Neural progenitor cell (in vitro differentiated cells): ENCODE data around the gene GLIS1. TPM values are rescaled to one million over a fixed set of nuclear protein-coding genes. Genes with fewer than 3 reads are reported as not detected.

Experiments used
- DNase-seq: peaks from one replicate; pipeline ENCODE4 v3.0.0-alpha.2; 2016; ENCODE audit warnings: low spot score
- H2AFZ ChIP-seq: fragments of 200-600 bp; sonication (generic); replicated peaks from 2 replicates; pipeline ENCODE4 v1.6.1; 2016; ENCODE audit warnings: antibody characterized with exemption
- H3F3A ChIP-seq: fragments of 200-600 bp; sonication (generic); 2 replicates; pipeline ENCODE4 v1.6.1; 2016; ENCODE audit warnings: antibody characterized with exemption, low read depth
- H3K27ac ChIP-seq: fragments of 200-600 bp; sonication (generic); 2 replicates; pipeline ENCODE4 v1.5.1; 2016; ENCODE audit warnings: mild to moderate bottlenecking
- H3K27me3 ChIP-seq: fragments of 200-600 bp; sonication (generic); 2 replicates; pipeline ENCODE4 v1.6.1; 2016; ENCODE audit warnings: mild to moderate bottlenecking, moderate library complexity
- H3K36me3 ChIP-seq: fragments of 200-600 bp; sonication (generic); 2 replicates; pipeline ENCODE4 v1.5.1; 2016
- H3K4me1 ChIP-seq: fragments of 200-600 bp; sonication (generic); 2 replicates; pipeline ENCODE4 v1.6.1; 2016; ENCODE audit warnings: mixed run types
- H3K4me2 ChIP-seq: fragments of 200-600 bp; sonication (generic); 2 replicates; pipeline ENCODE4 v1.6.1; 2016
- H3K4me3 ChIP-seq: fragments of 200-600 bp; sonication (generic); 2 replicates; pipeline ENCODE4 v1.5.1; 2016
- H3K79me2 ChIP-seq: fragments of 200-600 bp; sonication (generic); 2 replicates; pipeline ENCODE4 v1.6.1; 2016; ENCODE audit warnings: low read depth
- H3K9ac ChIP-seq: fragments of 200-600 bp; sonication (generic); 2 replicates; pipeline ENCODE4 v1.6.1; 2016
- H3K9me3 ChIP-seq: fragments of 200-600 bp; sonication (generic); 2 replicates; pipeline ENCODE4 v1.5.1; 2016; ENCODE audit warnings: low read depth
- H4K20me1 ChIP-seq: fragments of 200-600 bp; sonication (generic); 2 replicates; pipeline ENCODE4 v1.6.1; 2016; ENCODE audit warnings: low read depth
- H3K27ac Mint-ChIP-seq: 3 replicates; pipeline ENCODE4 v1.8.0; 2021; ENCODE audit warnings: mixed read lengths
- H3K27me3 Mint-ChIP-seq: 2 replicates; pipeline ENCODE4 v1.8.0; 2022; ENCODE audit warnings: low read depth, mild to moderate bottlenecking, inconsistent platforms, moderate library complexity, mixed read lengths; ENCODE audit not compliant: insufficient read depth
- H3K36me3 Mint-ChIP-seq: 3 replicates; pipeline ENCODE4 v1.8.0; 2021; ENCODE audit warnings: mixed read lengths
- H3K4me1 Mint-ChIP-seq: 3 replicates; pipeline ENCODE4 v1.8.0; 2021; ENCODE audit warnings: mixed read lengths
- H3K4me3 Mint-ChIP-seq: 3 replicates; pipeline ENCODE4 v1.8.0; 2021; ENCODE audit warnings: mild to moderate bottlenecking, moderate library complexity, mixed read lengths
- H3K9me3 Mint-ChIP-seq: 3 replicates; pipeline ENCODE4 v1.8.0; 2020; ENCODE audit warnings: mixed read lengths
- EZH2 ChIP-seq: fragments of 200-600 bp; sonication (generic); IDR thresholded peaks from 2 replicates; pipeline ENCODE4 v1.6.1; 2017; ENCODE audit warnings: antibody characterized with exemption, mild to moderate bottlenecking, moderate library complexity
- EZH2phosphoT487 ChIP-seq: fragments of 200-600 bp; sonication (generic); IDR thresholded peaks from 2 replicates; pipeline ENCODE4 v1.6.1; 2017; ENCODE audit warnings: antibody characterized with exemption
- total RNA-seq: library from RNA; depleted of rRNA; stranded (reverse); fragments of >200 nt; gene quantifications from 2 replicates; pipeline ENCODE4 v1.2.3, GENCODE V29; 2015; ENCODE audit warnings: low replicate concordance
- TF ChIP-seq, protein P1 (sequence below): fragments of 200-600 bp; sonication (generic); IDR thresholded peaks from 2 replicates; pipeline ENCODE4 v1.5.1; 2017; ENCODE audit warnings: antibody characterized with exemption, mild to moderate bottlenecking

The GLIS1 gene
- total RNA-seq, 1 donor from 2014 or later, result not detected

DNA sequence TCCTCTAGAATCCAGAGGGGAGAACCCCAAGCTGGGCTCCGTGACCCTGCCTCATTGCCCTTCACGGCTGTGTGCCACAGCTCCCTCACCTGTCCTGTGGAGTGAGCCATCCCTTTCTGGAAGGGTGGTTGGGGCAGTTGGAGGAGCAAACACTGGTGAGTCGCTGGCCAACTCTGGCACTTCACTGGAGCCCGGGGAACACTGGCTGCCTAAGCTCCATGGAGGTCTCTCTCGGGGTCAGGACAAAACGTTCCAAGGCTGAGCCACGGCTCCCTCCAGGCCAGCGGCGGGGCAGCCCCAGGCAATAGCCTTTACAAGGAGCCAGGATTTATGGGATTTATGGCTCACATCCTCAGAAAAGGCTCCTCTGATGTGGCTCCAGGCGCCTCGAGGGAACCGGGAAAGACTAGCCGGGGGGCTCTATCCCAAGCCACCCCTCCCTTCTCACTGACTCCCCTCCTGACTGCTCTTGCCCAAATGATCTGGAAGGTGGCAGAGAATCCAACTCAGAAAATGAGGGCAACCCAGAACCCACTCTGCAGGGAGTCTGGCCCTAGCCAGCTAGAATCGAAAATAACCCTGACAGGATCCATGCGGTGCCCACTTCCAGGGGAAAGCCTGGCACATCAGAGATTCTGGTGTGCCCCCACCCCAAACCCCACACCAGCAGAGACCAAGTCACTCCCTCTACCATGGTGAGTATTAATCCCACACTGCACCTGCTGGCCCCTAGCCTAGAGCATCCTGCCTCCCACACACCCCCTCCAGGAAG is 75.2 kb downstream of the GLIS1 start:
- Mint-ChIP-seq H3K36me3 (no peaks in the 10 kb centered on the region), H3K27ac (no peak overlapping the region), H3K27me3 (peaks cover 11% of the 10 kb centered on the region), H3K4me1 (peaks cover 5% of the 10 kb centered on the region), H3K9me3 (no peaks in the 10 kb centered on the region), H3K4me3 (no peak overlapping the region)
- Histone ChIP-seq H2AFZ (no peak overlapping the region), H3K36me3 (no peaks in the 10 kb centered on the region), H3K4me2 (no peak overlapping the region), H3K9me3 (no peaks in the 10 kb centered on the region), H3K27ac (no peak overlapping the region), H3F3A (no peaks in the 10 kb centered on the region), H3K9ac (no peak overlapping the region), H3K4me3 (no peak overlapping the region), H3K4me1 (no peaks in the 10 kb centered on the region), H3K27me3 (no peaks in the 10 kb centered on the region), H4K20me1 (no peaks in the 10 kb centered on the region), H3K79me2 (no peaks in the 10 kb centered on the region)
- DNase-seq, result no peak
- TF ChIP-seq, protein P1, sequence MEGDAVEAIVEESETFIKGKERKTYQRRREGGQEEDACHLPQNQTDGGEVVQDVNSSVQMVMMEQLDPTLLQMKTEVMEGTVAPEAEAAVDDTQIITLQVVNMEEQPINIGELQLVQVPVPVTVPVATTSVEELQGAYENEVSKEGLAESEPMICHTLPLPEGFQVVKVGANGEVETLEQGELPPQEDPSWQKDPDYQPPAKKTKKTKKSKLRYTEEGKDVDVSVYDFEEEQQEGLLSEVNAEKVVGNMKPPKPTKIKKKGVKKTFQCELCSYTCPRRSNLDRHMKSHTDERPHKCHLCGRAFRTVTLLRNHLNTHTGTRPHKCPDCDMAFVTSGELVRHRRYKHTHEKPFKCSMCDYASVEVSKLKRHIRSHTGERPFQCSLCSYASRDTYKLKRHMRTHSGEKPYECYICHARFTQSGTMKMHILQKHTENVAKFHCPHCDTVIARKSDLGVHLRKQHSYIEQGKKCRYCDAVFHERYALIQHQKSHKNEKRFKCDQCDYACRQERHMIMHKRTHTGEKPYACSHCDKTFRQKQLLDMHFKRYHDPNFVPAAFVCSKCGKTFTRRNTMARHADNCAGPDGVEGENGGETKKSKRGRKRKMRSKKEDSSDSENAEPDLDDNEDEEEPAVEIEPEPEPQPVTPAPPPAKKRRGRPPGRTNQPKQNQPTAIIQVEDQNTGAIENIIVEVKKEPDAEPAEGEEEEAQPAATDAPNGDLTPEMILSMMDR, result no peak
- TF ChIP-seq EZH2phosphoT487 (no peak), EZH2 (no peak)

DNA sequence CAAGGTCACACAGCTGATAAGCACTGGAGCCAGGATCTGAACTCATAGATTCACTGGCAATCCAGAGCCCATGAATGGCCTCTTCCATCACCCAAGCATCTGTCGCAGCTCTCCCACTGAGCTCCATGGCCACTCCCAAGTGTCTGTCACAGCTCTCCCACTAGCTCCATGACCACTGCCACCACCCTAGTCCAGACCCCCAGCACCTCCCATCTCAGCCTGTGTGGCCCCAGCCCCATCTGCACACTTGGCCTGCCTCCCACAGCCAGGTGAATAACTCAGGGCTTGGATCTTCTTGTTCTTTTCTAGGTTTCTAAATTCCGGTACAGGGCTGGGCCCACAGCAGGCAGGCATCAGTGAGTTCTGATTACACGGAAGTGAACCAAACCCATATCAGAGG is 76.0 kb downstream of the GLIS1 start:
- peaks cover 14% of the 10 kb centered on the region for H3K27me3 Mint-ChIP-seq
- no peaks in the 10 kb centered on the region for H3K9me3 ChIP-seq
- no peaks in the 10 kb centered on the region for H3K79me2 ChIP-seq
- no peaks in the 10 kb centered on the region for H3K27me3 ChIP-seq
- H3K27ac Mint-ChIP-seq, result peak overlapping the region; percentile 40
- H3K27ac ChIP-seq, result no peak overlapping the region
- no peaks in the 10 kb centered on the region for H3K36me3 ChIP-seq
- H4K20me1 ChIP-seq, result no peaks in the 10 kb centered on the region
- H3K4me3 Mint-ChIP-seq, result no peak overlapping the region
- H3K36me3 Mint-ChIP-seq, result no peaks in the 10 kb centered on the region
- no peak for TF ChIP-seq EZH2
- TF ChIP-seq EZH2phosphoT487, result no peak
- TF ChIP-seq, protein P1, result no peak
- H3K9ac ChIP-seq, result no peak overlapping the region
- H3K9me3 Mint-ChIP-seq, result no peaks in the 10 kb centered on the region
- H2AFZ ChIP-seq, result no peak overlapping the region
- H3K4me3 ChIP-seq, result no peak overlapping the region
- H3F3A ChIP-seq, result no peaks in the 10 kb centered on the region
- no peak for DNase-seq
- peaks cover 6% of the 10 kb centered on the region for H3K4me1 Mint-ChIP-seq
- no peaks in the 10 kb centered on the region for H3K4me1 ChIP-seq
- no peak overlapping the region for H3K4me2 ChIP-seq

DNA sequence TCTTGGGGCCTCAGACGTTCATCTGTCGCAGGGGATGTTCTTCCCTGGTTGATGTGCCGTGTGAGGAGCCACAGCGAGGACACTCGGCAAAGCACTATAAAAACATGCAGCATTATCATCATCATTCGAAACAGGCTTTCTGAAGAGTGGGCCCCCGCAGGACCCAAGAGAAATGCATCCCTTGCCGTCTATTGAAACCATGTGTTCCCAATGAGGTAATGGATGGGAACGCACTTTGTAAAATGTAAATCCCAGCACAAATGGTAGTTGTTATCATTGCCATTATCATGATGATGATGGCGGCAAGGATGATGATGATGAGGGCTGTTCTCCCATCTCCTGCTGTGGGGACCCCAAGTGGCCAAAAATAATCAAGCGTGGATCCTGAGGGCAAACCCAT is 76.8 kb downstream of the GLIS1 start:
- H3K9me3 Mint-ChIP-seq, result no peaks in the 10 kb centered on the region
- H3K4me3 Mint-ChIP-seq, result no peak overlapping the region
- peaks cover 8% of the 10 kb centered on the region for H3K4me1 Mint-ChIP-seq
- Histone ChIP-seq H3K27me3 (no peaks in the 10 kb centered on the region), H2AFZ (no peak overlapping the region), H3K4me1 (no peaks in the 10 kb centered on the region), H3K36me3 (no peaks in the 10 kb centered on the region), H3K27ac (no peak overlapping the region), H3K9ac (no peak overlapping the region), H3K4me2 (no peak overlapping the region), H3K9me3 (no peaks in the 10 kb centered on the region), H3F3A (no peaks in the 10 kb centered on the region), H3K4me3 (no peak overlapping the region), H3K79me2 (no peaks in the 10 kb centered on the region), H4K20me1 (no peaks in the 10 kb centered on the region)
- no peaks in the 10 kb centered on the region for H3K36me3 Mint-ChIP-seq
- H3K27me3 Mint-ChIP-seq, result peaks cover 16% of the 10 kb centered on the region
- H3K27ac Mint-ChIP-seq, result no peak overlapping the region
- TF ChIP-seq EZH2phosphoT487 (no peak), EZH2 (no peak)
- TF ChIP-seq, protein P1, result no peak
- DNase-seq, result no peak
